Small intestine (tissue), 7 donors: Measurements from ENCODE around the gene THBS1. TPM values are rescaled to one million over a fixed set of nuclear protein-coding genes. Genes with fewer than 3 reads are reported as not detected.

Experiments
- DNase-seq, 2 donors: peaks; one replicate each; pipeline versions ENCODE4 v3.0.0 to v3.0.0-alpha.2; 2013
- FAIRE-seq: peaks from 2 replicates; lab custom pipeline; 2012; peaks lifted over from hg19 to GRCh38; lab: Jason Lieb, UNC
- H3K27ac ChIP-seq, 3 donors: one replicate each; pipeline ENCODE4 v1.5.1; 2013; ENCODE audit warnings: low read length in 2 of 3, mild to moderate bottlenecking in 2 of 3, control low read depth in 1 of 3, inconsistent platforms in 1 of 3, low read depth in 1 of 3, moderate library complexity in 1 of 3
- H3K27me3 ChIP-seq, 3 donors: one replicate each; pipeline ENCODE4 v1.6.1; 2013; ENCODE audit warnings: low read length in 3 of 3, inconsistent platforms in 1 of 3; ENCODE audit not compliant: control insufficient read depth in 3 of 3, insufficient read depth in 3 of 3
- H3K36me3 ChIP-seq, 3 donors: one replicate each; pipeline ENCODE4 v1.6.1; 2013; ENCODE audit warnings: low read length in 3 of 3, inconsistent platforms in 1 of 3, low read depth in 1 of 3, mild to moderate bottlenecking in 1 of 3, moderate library complexity in 1 of 3; ENCODE audit not compliant: control insufficient read depth in 3 of 3, insufficient read depth in 2 of 3
- H3K4me1 ChIP-seq, 3 donors: one replicate each; pipeline ENCODE4 v1.6.1; 2013; ENCODE audit warnings: low read length in 2 of 3, inconsistent platforms in 1 of 3, low read depth in 1 of 3, mild to moderate bottlenecking in 1 of 3, moderate library complexity in 1 of 3; ENCODE audit not compliant: control insufficient read depth in 3 of 3, insufficient read depth in 2 of 3
- H3K4me3 ChIP-seq, 3 donors: one replicate each; pipeline ENCODE4 v1.5.1; 2013; ENCODE audit warnings: low read length in 3 of 3, control low read depth in 1 of 3, inconsistent platforms in 1 of 3, low read depth in 1 of 3, mild to moderate bottlenecking in 1 of 3, moderate library complexity in 1 of 3
- H3K9me3 ChIP-seq, 2 donors: one replicate each; pipeline ENCODE4 v1.6.1; 2013; ENCODE audit warnings: low read depth in 1 of 2, low read length in 1 of 2; ENCODE audit not compliant: control insufficient read depth in 2 of 2, insufficient read depth in 1 of 2
- WGBS, 3 donors: extraction: QIAGEN DNeasy Blood & Tissue Kit; methylation state at CpG; one replicate each; pipeline ENCODE4 v1.1.7; 2013; 5-methylcytosine and 5-hydroxymethylcytosine counted together
- polyA plus RNA-seq, 4 donors: library from polyadenylated mRNA; stranded (reverse) in 3 of 4; unstranded in 1 of 4; fragments of 200-250 nt in 3 of 4; fragments of 120-200 nt in 1 of 4; gene quantifications; one replicate each; pipeline versions ENCODE4 v1.2.1 to v1.2.3, GENCODE V29; 2013
- donor health status: healthy with polysubstance abuse.
- donor health status: control.
- donor health status: control.
- donor health status: Bipolar disorder and iron deficiency.
- donor health status: healthy.

Gene THBS1
- polyA plus RNA-seq, 4 donors = 2.0 to 69.8 (median 34.3) TPM

- no peaks in the 10 kb centered on the region for H3K9me3 ChIP-seq
- H3K27me3 ChIP-seq = no peaks in the 10 kb centered on the region
- FAIRE-seq = no peak
- WGBS, 3 donors = 83 to 92% (median 90%) methylated on average over 1 of the region's 1 CpG
- no peak overlapping the region for H3K27ac ChIP-seq
- H3K36me3 ChIP-seq = no peaks in the 10 kb centered on the region
- H3K4me3 ChIP-seq = no peak overlapping the region
- no peaks in the 10 kb centered on the region for H3K4me1 ChIP-seq
- DNase-seq = no peak
These were observed 34.0 kb upstream of the THBS1 start for GRCh38 chr15:39546842-39547241.

GRCh38 chr15:39548561-39548960, 32.3 kb upstream of the THBS1 start:
- H3K27me3 ChIP-seq = no peaks in the 10 kb centered on the region
- H3K4me1 ChIP-seq = no peaks in the 10 kb centered on the region
- H3K4me3 ChIP-seq = no peak overlapping the region
- no peaks in the 10 kb centered on the region for H3K36me3 ChIP-seq
- 83 to 91% (median 84%) methylated on average over 4 of the region's 4 CpGs for WGBS, 3 donors
- FAIRE-seq = no peak
- H3K27ac ChIP-seq = no peak overlapping the region
- no peak for DNase-seq
- H3K9me3 ChIP-seq = no peaks in the 10 kb centered on the region

- Histone ChIP-seq H3K4me3 (no peak overlapping the region), H3K4me1 (no peaks in the 10 kb centered on the region), H3K9me3 (no peaks in the 10 kb centered on the region), H3K27me3 (no peaks in the 10 kb centered on the region), H3K36me3 (no peaks in the 10 kb centered on the region), H3K27ac (no peak overlapping the region)
- FAIRE-seq = no peak
- WGBS, 3 donors = 68 to 76% (median 75%) methylated on average over 4 of the region's 4 CpGs
- no peak for DNase-seq
These were observed 31.0 kb upstream of the THBS1 start for GRCh38 chr15:39549912-39550311.

GRCh38 chr15:39551476-39551875, 29.4 kb upstream of the THBS1 start:
- Histone ChIP-seq H3K27me3 (no peaks in the 10 kb centered on the region), H3K9me3 (no peaks in the 10 kb centered on the region), H3K4me3 (no peak overlapping the region), H3K27ac (no peak overlapping the region), H3K36me3 (no peaks in the 10 kb centered on the region), H3K4me1 (no peaks in the 10 kb centered on the region)
- FAIRE-seq = no peak
- no peak for DNase-seq
- WGBS, 3 donors = 87 to 88% (median 87%) methylated on average over 2 of the region's 2 CpGs

GRCh38 chr15:39552556-39552955, 28.3 kb upstream of the THBS1 start:
- Histone ChIP-seq H3K27me3 (no peaks in the 10 kb centered on the region), H3K27ac (no peak overlapping the region), H3K36me3 (no peaks in the 10 kb centered on the region), H3K4me3 (no peak overlapping the region), H3K4me1 (no peaks in the 10 kb centered on the region), H3K9me3 (no peaks in the 10 kb centered on the region)
- 66 to 83% (median 70%) methylated on average over 2 of the region's 2 CpGs for WGBS, 3 donors
- FAIRE-seq (no peak), DNase-seq (no peak)

- no peaks in the 10 kb centered on the region for H3K9me3 ChIP-seq
- FAIRE-seq (no peak), DNase-seq (no peak)
- H3K27me3 ChIP-seq = no peaks in the 10 kb centered on the region
- no peak overlapping the region for H3K27ac ChIP-seq
- WGBS, 3 donors = 13 to 41% (median 22%) methylated on average over 2 of the region's 2 CpGs
- no peaks in the 10 kb centered on the region for H3K4me1 ChIP-seq
- no peak overlapping the region for H3K4me3 ChIP-seq
- no peaks in the 10 kb centered on the region for H3K36me3 ChIP-seq
These were observed 26.8 kb upstream of the THBS1 start for GRCh38 chr15:39553947-39554693.

GRCh38 chr15:39554746-39555387, 26.0 kb upstream of the THBS1 start:
- Histone ChIP-seq H3K27ac (no peak overlapping the region), H3K9me3 (no peaks in the 10 kb centered on the region), H3K4me1 (no peaks in the 10 kb centered on the region), H3K27me3 (no peaks in the 10 kb centered on the region), H3K4me3 (no peak overlapping the region), H3K36me3 (no peaks in the 10 kb centered on the region)
- FAIRE-seq = no peak
- DNase-seq = no peak

- 78 to 82% (median 79%) methylated on average over 4 of the region's 4 CpGs for WGBS, 3 donors
- no peak overlapping the region for H3K27ac ChIP-seq
These were observed 25.0 kb upstream of the THBS1 start for GRCh38 chr15:39555885-39556284.

More at GRCh38 chr15:39555885-39556284, 25.0 kb upstream of the THBS1 start:
- Histone ChIP-seq H3K36me3 (no peaks in the 10 kb centered on the region), H3K4me3 (no peak overlapping the region), H3K4me1 (no peaks in the 10 kb centered on the region), H3K9me3 (no peaks in the 10 kb centered on the region), H3K27me3 (no peaks in the 10 kb centered on the region)
- DNase-seq = no peak
- FAIRE-seq = no peak
